NAMALWA (cell line): ENCODE results near the gene CFAP90.
A peak's percentile ranks its signal among the peaks of the same experiment; 100 is the strongest.

ENCODE experiments used
- DNase-seq: peaks from one replicate; pipeline ENCODE4 v3.0.0-alpha.2; 2015; ENCODE audit warnings: low spot score

Gene CFAP90

GRCh38 chr5:7850395-7851239, at the start of gene CFAP90:
Gene CFAP90 (minus strand): TSS chr5:7851133. CDS start chr5:7851021, 112 bp downstream.
- DNase-seq, result no peak

DNA sequence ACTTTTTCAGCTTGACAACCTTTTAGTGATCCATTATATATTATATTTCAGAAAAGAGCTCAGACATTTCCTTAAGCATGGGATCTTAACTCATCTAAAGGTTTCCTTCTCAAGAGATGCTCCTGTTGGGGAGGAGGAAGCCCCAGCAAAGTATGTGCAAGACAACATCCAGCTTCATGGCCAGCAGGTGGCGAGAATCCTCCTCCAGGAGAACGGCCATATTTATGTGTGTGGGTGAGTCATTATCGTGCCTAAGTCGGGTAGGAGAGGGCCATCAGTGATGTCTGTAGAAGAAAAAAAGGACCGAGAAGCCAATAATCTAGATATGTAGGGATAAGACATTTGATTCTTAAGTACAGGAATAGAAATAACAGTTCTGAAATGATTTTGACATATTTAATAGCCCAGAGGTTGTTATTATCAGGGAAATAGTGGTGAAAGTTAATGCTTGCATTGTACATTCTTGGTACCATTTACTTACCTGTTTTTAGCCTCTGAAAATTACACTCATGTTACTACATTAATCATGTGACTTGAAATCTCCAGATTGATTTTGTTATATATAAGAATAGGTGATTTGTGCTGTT, 46.2 kb upstream of the CFAP90 start:
- DNase-seq, result peak; percentile 64

DNA sequence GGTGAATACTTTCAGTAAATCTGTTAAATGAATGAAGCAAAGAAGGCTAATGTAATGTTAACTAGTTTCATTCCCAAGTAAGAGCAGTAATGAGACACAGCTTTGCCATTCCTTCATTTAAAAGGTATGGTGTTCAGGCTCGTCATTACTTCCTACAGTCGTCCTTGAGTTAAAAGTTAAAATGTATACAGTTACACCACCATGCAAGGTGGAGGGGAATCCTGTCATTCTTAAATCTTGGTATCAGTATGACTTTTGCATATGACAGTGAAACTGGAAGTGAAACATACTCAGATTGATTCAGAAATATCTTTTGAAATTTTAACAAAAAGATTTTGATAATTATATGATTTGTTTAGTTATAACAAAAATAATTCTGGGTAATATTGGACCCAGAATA, 43.9 kb upstream of the CFAP90 start:
- DNase-seq, result no peak

- no peak for DNase-seq
Observed at GRCh38 chr5:7894439-7894838, 43.5 kb upstream of the CFAP90 start.

DNA sequence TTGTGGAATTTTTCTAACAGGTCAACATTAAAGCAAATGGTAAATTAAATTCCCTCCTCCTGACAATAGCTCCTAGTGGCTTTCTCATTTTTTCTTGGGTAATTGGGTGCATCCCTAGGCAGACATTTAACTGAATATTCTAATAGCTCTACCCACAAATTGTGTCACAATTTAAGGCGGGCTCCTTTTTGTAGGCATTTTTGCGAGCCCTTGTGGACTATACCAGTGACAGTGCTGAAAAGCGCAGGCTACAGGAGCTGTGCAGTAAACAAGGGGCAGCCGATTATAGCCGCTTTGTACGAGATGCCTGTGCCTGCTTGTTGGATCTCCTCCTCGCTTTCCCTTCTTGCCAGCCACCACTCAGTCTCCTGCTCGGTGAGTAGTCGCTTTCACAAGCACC, 38.0 kb upstream of the CFAP90 start:
- DNase-seq, result no peak

GRCh38 chr5:7886849-7887475, 36.0 kb upstream of the CFAP90 start:
- peak; percentile 61 for DNase-seq

DNA sequence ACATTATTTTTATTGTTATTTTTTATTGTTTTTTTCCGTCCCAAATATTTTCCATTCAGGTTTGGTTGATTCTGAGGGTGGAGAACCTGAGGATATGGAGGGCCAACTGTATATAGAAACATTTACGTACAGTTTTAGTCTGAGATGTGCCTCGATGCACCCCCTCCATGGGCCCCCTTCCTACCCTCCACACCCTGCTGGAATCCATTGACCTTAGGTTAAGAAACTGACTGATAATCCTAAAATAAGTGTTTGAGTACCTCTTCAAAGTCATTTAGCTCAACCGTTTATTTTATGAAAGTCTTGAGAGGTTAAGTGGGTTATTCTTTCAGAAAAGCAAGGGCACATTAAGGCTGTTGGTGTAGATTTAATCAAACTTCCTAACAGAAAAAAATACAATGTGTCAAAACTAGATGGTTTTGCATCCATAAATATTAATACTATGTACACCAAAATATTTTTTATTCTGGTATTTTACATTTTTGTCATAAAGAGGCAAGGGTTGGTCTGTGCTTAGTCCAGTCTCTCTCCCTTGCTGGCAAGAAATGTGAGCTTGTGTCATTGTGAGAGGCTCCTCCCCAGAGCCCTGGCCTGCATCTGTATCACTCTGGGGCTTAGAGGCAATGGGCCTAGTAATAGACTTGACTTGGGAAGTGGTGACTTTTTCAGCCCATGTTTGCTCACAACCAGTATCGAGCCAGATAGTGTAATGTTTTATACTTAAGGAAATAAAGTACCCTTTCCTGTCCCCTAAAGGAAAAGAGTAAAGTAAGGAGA, 33.7 kb upstream of the CFAP90 start:
- DNase-seq, result no peak

GRCh38 chr5:7882926-7883325, 32.0 kb upstream of the CFAP90 start:
- DNase-seq, result no peak

- no peak for DNase-seq
Observed at GRCh38 chr5:7881816-7882215, 30.9 kb upstream of the CFAP90 start.

DNA sequence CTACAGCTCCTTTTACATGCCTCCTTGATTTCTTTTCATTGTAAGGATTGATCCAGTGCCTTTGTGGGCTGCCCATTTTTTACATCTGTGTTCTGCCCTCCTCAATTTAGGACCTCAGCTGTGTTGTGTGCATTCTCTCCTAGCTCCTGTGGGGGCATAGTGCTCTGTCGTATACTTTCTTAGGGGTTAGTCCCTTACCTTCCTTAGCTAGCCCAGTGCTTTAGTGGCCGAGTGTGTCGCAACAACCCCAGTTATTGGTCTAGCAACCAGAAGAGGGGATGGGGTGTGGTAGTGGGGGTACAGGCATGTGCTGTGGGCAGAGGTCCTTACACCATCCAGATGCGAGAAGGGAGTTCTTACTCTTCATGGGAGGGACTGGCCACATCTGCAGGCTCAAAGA, 30.2 kb upstream of the CFAP90 start:
- peak; percentile 11 for DNase-seq

DNA sequence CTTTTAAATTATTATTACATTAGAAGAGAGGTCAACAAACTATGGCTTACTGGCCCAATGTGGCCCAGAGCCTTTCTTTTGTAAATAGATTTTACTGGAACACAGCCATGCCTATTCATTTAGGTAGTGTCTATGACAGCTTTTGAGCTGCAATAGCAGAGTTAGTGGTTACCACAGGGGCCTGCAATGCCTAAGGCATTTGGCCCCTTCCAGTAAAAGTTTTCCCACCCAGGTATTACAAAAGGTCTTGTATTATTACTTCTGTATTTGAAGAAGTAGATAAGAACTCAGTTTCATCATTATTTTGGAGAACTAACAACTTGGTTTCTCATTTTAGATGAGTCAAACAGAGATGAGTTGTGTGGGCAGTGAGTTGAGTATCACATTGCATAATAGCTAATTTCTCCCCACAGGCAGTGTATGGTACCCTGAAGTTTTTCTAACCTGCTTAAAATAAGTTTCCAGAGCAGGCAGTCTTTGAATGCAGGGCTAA, 27.5 kb upstream of the CFAP90 start:
- no peak for DNase-seq

GRCh38 chr5:7877851-7878250, 26.9 kb upstream of the CFAP90 start:
- no peak for DNase-seq

GRCh38 chr5:7876867-7877266, 25.9 kb upstream of the CFAP90 start:
- no peak for DNase-seq

DNA sequence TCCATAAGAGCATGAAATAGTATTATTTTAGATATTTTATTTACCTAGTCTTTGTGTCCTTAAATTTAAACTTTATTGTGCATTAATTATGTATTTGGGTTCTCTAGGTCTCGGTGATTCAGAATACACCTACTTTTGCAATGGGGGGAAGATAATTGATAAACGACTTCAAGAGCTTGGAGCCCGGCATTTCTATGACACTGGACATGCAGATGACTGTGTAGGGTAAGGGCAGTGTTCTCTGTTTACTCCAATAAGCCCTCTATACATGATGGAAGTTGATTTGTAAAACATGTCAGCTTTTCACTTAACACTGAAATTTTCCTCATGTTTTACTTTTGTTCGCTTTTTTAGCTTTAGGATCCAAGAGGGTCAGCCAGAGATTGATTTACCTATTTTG, 24.2 kb upstream of the CFAP90 start:
- DNase-seq, result no peak

GRCh38 chr5:7874639-7875038, 23.7 kb upstream of the CFAP90 start:
- no peak for DNase-seq

DNA sequence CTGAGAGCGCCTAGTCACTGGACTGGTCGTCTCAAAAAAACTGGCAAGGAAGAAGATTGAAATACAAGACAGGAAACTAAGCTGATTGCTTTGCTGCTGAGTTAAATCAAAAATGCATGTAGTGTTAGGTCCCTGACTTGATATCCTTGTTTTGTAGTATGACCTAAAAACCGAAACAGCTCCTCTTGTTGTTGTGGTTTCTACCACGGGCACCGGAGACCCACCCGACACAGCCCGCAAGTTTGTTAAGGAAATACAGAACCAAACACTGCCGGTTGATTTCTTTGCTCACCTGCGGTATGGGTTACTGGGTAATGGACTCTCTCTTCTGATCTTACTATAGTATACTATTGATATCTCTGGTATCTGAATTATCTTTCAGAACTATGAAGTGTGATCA, 22.3 kb upstream of the CFAP90 start:
- no peak for DNase-seq

DNA sequence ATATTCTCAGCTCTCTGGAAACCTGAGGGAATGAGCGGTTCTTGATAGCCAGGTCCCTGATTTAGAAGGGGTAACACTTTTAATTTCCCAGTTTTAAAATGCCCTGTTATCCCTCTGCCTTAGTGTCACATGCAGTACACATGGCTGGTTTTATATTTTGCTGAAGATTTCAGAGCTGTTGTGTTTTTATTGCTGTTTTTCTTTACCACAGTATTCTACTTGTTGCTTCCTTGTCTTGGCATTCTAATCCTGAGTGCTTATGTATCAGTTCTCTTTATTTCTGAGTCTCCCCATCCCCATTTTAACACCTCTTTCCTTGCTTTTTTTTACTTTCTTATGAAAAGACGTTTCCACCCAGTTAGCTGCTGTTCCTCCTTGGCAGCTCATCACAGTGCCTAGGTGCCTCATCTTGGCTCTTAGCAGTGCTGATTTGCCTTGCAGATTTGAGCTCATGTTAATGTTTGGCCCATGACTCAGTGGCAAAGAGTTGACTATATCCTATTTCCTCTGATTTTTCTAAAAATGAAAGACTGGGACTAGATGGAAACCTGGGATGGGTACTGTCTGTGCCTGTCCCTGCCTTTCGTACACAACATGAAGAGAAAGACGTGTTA, 21.7 kb upstream of the CFAP90 start:
- DNase-seq, result no peak

GRCh38 chr5:7871653-7872052, 20.7 kb upstream of the CFAP90 start:
- DNase-seq, result peak; percentile 47

GRCh38 chr5:7869474-7870136, 18.7 kb upstream of the CFAP90 start:
- peak; percentile 54 for DNase-seq

DNA sequence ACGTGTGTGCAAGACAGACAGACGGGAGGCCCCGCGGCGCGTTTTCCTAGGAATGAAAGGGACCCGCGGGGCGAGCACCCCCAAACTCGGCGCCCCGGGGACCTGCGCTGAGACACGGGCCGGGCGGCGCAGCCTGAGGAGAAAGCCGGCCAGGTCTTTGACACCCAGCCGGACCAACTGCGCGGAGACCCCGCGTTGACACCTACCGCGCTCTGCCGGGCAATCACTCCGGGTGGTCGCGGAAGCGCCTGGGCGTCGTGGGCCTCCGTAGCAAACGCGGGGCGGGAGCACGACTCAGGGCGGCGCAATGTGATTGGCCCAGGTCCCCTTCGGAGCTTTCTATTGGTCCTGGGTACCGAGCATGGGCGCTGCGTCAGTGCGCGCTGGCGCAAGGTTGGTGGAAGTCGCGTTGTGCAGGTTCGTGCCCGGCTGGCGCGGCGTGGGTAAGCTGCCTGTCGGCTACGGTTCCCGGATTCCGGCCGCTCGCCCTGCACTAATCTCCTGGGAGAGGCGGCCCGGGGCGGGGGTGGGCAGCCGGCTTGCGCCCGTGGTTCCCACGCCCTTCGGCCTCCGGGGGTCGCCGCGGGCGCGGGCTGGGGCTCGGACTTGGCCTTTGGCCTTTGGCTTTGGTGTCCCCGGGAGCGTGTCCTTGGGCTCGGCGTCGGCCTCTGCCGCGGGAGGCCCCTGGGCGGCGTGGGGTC, 18.0 kb upstream of the CFAP90 start, which contains the start of the genes FASTKD3 and MTRR:
Gene FASTKD3 (minus strand): TSS at position 259 of the 701 bp plus-strand sequence. CDS start 948 bp downstream, outside the sequence.
Gene MTRR (plus strand): TSS at position 376 of the 701 bp plus-strand sequence. CDS start 1,647 bp downstream, outside the sequence.
- peak; percentile 95 for DNase-seq
